HG03432 (cell line): Measurements from ENCODE around the gene CLDN1.

ENCODE experiments used
- ATAC-seq: cut with Tn5 transposase; IDR thresholded peaks from one replicate; pipeline ENCODE4 v1.9.1; 2021; ENCODE audit warnings: mild to moderate bottlenecking, moderate library complexity; ENCODE audit not compliant: unreplicated experiment

Gene CLDN1

GRCh38 chr3:190336516-190337189 is 14.4 kb upstream of the CLDN1 start:
- ATAC-seq, result no peak

DNA sequence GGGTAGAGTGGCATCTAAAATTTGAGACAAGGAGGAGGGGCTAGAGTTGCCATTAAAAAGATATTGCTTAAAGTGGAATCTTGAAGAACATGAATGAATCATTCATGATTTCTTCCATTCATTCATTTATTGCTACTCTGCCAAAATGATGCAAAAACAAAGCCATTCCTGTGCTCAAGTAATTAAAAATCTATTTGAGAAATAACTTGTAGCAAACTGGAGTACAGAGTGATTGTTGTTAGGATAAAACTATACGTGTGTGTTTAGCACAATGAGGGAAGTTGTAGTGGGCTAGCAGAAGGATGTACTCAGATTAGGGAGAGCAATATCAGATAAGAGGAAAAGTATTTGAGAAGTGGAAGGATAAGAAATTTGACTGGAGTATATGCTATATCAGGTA is 11.7 kb upstream of the CLDN1 start:
- ATAC-seq, result no peak

- no peak for ATAC-seq
These were observed 8.9 kb upstream of the CLDN1 start for GRCh38 chr3:190330936-190331734.

- no peak for ATAC-seq
These were observed 4.7 kb upstream of the CLDN1 start for GRCh38 chr3:190326930-190327329.

- no peak for ATAC-seq
These were observed 4.1 kb upstream of the CLDN1 start for GRCh38 chr3:190326361-190326760.

DNA sequence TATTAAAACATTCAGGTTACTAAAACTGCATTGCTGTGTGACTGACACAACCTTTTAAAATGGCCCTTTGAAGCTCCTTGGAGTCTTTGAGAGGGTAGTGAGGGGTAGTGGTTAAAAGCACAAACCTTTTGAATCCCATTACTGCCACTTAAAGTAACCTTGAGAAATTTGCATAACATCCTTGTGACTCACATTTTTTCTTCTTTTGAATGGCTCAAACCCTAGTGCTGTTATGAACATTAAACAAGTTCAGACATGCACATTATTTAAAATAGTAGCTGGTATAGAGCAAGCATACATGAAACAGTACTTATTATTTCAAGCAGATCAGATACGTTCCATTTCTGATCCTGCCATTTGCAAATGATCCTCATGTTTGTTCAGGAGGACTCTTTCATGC is 3.7 kb upstream of the CLDN1 start:
- no peak for ATAC-seq

DNA sequence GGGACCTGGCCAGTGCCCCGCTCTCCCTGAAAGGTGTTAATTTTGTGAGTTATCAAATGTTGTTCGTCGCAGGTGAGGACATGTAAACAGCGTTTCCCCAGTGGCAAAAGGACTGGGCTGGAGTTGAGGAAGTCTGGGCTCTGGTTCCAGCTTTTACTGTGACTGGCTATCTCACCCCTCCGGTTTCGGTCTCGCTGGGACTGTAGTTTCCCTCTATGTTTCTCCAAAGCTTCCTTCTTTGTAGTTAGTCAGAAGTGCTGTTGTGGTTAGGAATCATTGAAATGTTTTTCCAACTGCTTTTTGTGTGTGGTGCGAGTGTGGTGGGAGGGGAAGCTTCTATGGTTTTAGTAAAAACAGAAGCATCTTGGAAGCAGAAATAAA is 990 bp upstream of the CLDN1 start:
- ATAC-seq, result no peak

DNA sequence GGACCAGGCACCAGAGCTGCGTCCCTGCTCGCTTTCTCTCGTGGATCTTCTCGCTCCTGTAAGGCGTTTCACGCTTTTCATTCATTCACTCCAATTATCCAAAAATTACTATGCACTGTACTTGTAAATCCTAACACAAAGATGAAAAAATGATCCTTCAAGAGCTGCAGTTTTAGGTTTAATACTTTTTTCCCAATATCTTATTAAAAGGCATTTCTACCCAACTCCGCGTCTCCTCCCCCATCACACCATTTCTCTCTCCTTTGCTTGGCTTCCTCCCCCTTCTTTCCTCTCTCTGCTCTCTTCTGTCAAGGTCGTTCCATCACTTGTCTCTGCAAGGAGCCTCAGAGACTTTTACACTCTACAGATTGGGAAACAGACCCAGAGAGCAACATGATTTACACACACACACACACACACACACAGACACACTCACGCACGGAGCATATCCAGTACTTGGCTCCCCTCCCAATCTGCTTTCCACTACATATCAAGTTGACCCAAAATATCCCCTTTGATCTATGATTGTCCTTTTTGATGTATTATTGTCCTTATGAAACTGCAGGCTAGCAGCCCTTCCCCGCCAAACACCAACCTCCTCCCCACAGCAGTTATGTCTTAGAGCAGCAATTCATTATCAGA is 479 bp upstream of the CLDN1 start:
- no peak for ATAC-seq

GRCh38 chr3:190320594-190321362 is 1.5 kb downstream of the CLDN1 start:
- no peak for ATAC-seq

DNA sequence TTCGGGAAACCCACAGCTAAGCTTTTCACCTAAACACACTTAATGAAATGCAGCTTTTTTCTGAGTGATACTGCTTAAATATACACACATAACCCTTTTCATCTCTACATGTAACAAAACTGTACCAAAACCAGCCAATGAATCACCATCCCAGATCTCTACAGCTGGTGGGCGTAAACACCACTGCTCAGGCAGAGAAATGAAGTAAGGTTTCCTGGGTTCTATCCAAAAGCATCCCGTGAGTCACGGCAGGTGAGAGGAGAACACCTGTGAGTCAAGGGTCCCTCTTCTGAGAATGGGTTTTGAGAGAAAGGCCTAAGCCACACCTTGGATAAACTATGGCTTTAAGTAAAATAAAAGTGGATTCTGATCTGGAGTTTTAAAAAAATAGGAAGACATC is 2.6 kb downstream of the CLDN1 start:
- ATAC-seq, result no peak

GRCh38 chr3:190318666-190319065 is 3.6 kb downstream of the CLDN1 start:
- no peak for ATAC-seq

DNA sequence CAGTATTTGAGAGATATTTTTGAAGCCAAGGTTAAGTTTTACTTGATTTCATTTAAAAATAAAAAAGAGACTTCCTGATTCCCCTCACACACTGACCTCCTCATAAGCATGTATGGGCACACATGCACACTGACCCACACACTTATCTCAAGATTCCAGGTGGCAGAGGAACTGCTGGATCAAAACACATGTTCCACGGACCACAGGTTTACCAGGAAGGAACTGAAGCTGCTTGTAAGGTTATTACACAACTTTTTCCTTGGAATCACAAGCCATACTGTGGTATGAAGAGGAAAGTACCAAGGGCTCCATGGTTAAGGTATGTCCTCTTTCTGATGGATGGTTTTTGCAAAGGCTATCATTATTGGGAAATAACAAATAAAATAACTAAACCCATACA is 7.5 kb downstream of the CLDN1 start:
- ATAC-seq, result no peak

DNA sequence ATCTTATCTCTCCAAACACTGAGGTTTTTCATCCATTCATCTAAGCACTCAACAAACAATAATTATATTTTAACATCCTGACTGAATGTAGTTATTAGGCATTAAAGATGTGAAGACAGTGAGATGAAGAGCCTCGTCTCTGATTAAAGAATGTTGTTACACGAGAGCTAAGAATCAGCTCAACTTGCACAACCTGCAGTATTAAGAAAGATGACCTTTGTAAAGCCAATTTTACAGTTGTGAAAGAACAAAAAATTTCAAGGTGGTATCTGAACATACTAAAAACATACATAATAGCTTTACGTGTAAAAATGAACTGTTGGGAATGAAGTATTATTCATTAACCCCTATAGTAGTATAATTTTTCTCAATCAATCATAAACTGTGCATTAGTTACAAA is 12.8 kb downstream of the CLDN1 start:
- ATAC-seq, result no peak

DNA sequence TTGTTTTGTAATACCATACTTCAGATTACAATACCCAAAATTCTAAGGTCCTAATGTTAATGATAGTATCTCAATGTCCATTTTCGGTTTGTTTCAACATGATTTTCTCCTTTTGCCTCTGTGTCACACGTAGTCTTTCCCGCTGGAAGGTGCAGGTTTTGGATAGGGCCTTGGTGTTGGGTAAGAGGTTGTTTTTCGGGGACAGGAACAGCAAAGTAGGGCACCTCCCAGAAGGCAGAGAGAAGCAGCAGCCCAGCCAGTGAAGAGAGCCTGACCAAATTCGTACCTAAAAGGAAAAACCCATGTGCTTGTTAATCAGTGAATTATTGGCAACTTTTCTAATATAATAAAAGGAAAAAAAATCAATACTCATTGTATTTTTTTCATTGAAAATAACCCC is 14.1 kb downstream of the CLDN1 start:
- no peak for ATAC-seq

- no peak for ATAC-seq
These were observed 15.1 kb downstream of the CLDN1 start for GRCh38 chr3:190307164-190307545.

DNA sequence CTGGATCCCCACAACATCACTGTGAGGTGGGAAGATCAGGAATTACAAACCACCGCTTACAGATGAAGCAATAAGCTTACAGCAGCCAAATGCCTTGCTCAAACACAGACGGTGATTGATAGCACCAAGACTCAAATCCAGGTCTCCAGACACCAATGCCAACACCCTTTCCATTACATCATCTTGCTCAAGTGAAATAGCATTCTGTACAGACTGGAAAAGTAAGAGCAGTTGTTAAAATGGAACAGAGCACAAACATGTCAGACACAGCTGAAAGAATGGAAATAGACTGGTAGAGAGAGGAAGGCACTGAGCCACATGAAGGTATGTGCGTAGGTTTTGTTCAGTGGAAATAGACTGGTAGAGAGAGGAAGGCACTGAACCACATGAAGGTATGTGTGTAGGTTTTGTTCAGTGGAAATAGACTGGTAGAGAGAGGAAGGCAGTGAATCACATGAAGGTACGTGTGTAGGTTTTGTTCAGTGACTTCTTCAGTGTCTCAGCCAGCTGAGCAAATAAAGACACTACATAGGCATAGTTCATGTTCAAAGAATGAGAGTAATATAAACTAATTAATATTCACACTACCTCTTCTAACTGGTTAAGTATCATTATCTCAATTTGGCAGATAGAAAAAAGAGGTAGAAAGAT is 15.6 kb downstream of the CLDN1 start:
- no peak for ATAC-seq

DNA sequence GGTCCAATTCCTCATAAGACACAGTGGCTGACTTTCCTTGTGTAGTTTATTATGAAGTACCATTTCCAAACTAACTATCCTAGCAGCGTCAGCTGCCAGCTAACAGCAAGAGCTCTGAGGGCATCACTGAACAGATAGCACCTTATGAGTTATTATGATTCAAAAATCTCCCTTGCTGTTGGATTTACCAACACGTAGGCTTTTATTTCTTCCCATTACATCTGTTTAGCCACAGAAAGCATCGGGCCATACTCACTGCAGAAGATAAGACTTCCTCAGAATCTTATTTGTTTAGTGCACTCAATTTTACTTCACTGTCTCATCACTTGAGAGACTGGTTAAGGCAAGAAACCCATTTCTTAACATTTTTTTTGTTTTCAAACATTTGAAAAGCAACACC is 16.2 kb downstream of the CLDN1 start:
- ATAC-seq, result no peak

- no peak for ATAC-seq
These were observed 16.8 kb downstream of the CLDN1 start for GRCh38 chr3:190305406-190305805.

GRCh38 chr3:190303884-190304283 is 18.4 kb downstream of the CLDN1 start:
- ATAC-seq, result no peak

GRCh38 chr3:190302212-190302867 is 19.9 kb downstream of the CLDN1 start:
- no peak for ATAC-seq
